Left renal pelvis (tissue), 4 donors: ENCODE measurements around the gene SLC6A6. TPM values are rescaled to one million over a fixed set of nuclear protein-coding genes. Genes with fewer than 3 reads are reported as not detected.

ENCODE experiments used
- DNase-seq, 4 donors: peaks; one replicate each; pipeline ENCODE4 v3.0.0-alpha.2; 2013; ENCODE audit warnings: low read depth in 4 of 4, low spot score in 3 of 4
- polyA plus RNA-seq, 4 donors: library from polyadenylated mRNA; unstranded; fragments of 120-200 nt; gene quantifications; one replicate each; pipeline ENCODE4 v1.2.1, GENCODE V29; 2013; ENCODE audit not compliant: insufficient read length in 4 of 4

The SLC6A6 gene
- polyA plus RNA-seq, 4 donors, result 18.8 to 23.2 (median 21.0) TPM

GRCh38 chr3:14533457-14533958 is 131.1 kb downstream of the SLC6A6 start:
- DNase-seq, result no peak

- no peak for DNase-seq
Measured at GRCh38 chr3:14534516-14535191, 132.2 kb downstream of the SLC6A6 start.

DNA sequence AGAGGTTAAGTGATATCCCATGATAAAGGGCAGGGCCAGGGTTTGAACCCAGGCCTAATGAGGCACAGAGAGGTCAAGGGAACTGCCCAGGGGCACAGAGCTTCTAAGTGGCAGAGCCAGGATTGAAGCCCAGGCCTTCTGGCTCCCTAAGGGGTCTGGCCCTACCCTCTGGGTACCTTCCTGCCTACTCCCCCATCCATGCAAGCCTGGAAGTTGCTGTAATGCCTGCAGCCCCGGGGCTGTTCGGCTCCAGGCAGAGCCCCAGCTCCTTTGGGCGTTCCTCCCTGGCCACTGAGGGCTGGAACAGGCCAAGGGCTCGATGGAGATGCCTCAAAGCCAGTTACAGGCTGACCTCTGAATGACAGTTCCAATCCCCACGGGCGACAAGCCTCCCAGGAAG is 133.2 kb downstream of the SLC6A6 start:
- no peak for DNase-seq

DNA sequence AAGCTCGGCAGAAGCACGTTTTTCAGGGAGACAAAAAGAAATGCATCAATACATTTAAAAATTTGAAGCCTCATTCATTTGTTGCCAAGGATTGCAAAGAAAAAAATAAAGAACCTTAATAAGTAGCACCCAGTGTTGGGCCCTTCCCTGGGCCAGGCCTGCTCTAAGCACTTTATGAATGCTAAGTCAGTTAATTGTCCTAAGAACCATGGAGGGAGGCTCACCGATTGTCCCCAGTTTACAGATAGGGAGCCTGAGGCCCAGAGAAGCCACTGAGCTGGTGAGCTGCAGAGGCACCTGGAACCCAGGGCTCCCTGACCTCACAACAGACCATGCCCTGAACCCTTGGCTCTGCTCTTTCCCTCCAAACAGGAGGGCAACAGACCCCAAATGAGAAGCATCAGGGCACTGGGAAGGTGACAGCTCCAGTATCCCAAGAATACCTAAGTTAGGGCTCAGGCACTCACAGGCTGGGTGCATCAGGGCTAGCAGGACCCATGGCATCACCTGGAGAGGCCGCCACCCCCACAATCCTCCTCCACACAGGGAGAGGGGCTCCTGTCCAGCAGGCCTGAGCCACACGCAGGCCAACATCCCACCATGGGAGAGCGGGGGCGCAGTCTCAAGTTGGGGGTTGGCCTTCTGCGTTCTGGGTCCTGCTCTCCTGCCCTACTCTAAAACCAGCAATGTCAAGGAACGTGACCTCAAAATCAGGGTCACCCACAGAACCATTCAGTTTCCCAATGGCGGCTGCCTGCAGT is 133.8 kb downstream of the SLC6A6 start:
- DNase-seq, result no peak

GRCh38 chr3:14536837-14537589 is 134.6 kb downstream of the SLC6A6 start:
- DNase-seq, result no peak

- DNase-seq, result no peak
Measured at GRCh38 chr3:14537590-14538450, 135.4 kb downstream of the SLC6A6 start.

DNA sequence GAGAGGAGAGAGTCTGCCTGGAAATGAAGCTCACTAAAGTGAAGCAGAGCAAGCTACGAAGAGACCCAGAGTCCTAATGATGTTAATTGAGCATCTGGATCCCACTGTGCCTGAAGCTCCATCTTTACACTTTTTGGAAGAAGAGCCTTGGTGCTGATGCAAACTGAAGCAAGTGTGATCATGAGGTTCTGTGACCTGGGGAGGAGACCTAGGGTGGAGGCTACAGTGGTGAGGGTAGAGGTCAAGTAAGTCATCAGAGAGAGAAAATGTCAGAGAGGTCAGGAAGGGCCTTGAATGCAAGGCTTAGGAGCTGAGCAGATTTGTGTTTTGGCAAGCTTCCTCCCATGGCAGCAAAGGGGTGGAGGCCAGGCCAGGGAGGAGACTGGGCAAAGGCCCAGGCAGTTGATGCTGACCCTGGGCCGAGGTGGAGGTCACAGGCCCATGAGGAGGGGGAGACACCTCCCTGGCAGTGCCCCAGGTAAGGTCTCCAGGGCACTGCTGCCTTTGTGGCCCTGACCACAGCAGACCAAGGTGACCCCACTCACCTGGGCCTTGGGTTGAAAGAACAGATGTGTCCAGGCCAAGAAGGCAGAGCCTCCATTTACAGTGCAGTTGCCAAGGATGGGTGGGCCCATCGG is 136.2 kb downstream of the SLC6A6 start:
- no peak for DNase-seq

Other genes starting within 250 kb of the SLC6A6 start
- gene XPC, start 224.0 kb upstream of the SLC6A6 start, polyA plus RNA-seq, result 10 to 100 TPM; 38.3 to 52.9 (median 49.3) TPM
- 10 to 100 TPM; 15.7 to 22.9 (median 16.8) TPM for gene LSM3, start 223.8 kb upstream of the SLC6A6 start, polyA plus RNA-seq
- gene GRIP2, start 137.7 kb downstream of the SLC6A6 start, polyA plus RNA-seq, result 1 to 10 TPM in 3 of 4 donors, under 1 TPM in 1; 0.68 to 1.5 (median 1.4) TPM
- gene CCDC174, start 249.2 kb downstream of the SLC6A6 start, polyA plus RNA-seq, result 10 to 100 TPM; 25.8 to 36.3 (median 34.1) TPM